GM21367 (cell line): ENCODE results near the gene GPAM.

Experiments
- ATAC-seq: cut with Tn5 transposase; IDR thresholded peaks from one replicate; pipeline ENCODE4 v1.9.1; 2021; ENCODE audit not compliant: unreplicated experiment

GPAM gene

GRCh38 chr10:112185959-112186358 is 2.4 kb upstream of the GPAM start:
- ATAC-seq: no peak

- no peak for ATAC-seq
Observed at GRCh38 chr10:112184379-112184778, 814 bp upstream of the GPAM start.

GRCh38 chr10:112184052-112184371 is 447 bp upstream of the GPAM start:
- no peak for ATAC-seq

- ATAC-seq: no peak
Observed at GRCh38 chr10:112182784-112183328, 709 bp downstream of the GPAM start.

- no peak for ATAC-seq
Observed at GRCh38 chr10:112177247-112177646, 6.3 kb downstream of the GPAM start.

GRCh38 chr10:112176543-112176942 is 7.0 kb downstream of the GPAM start:
- ATAC-seq: no peak

- no peak for ATAC-seq
Observed at GRCh38 chr10:112175409-112175808, 8.2 kb downstream of the GPAM start.

- ATAC-seq: no peak
Observed at GRCh38 chr10:112173206-112173605, 10.4 kb downstream of the GPAM start.

- ATAC-seq: no peak
Observed at GRCh38 chr10:112168733-112169132, 14.8 kb downstream of the GPAM start.

- no peak for ATAC-seq
Observed at GRCh38 chr10:112166800-112167199, 16.8 kb downstream of the GPAM start.

- ATAC-seq: no peak
Observed at GRCh38 chr10:112161757-112162518, 21.6 kb downstream of the GPAM start.

GRCh38 chr10:112160834-112161233 is 22.7 kb downstream of the GPAM start:
- no peak for ATAC-seq

GRCh38 chr10:112159469-112159868 is 24.1 kb downstream of the GPAM start:
- no peak for ATAC-seq

GRCh38 chr10:112151524-112152039 is 32.0 kb downstream of the GPAM start:
- ATAC-seq: no peak

GRCh38 chr10:112148331-112148730 is 35.2 kb downstream of the GPAM start:
- no peak for ATAC-seq

- ATAC-seq: no peak
Observed at GRCh38 chr10:112146799-112147198, 36.8 kb downstream of the GPAM start.

GRCh38 chr10:112145263-112145662 is 38.3 kb downstream of the GPAM start:
- no peak for ATAC-seq

- no peak for ATAC-seq
Observed at GRCh38 chr10:112143420-112143819, 40.1 kb downstream of the GPAM start.

GRCh38 chr10:112141292-112141691 is 42.3 kb downstream of the GPAM start:
- no peak for ATAC-seq

GRCh38 chr10:112140110-112140970 is 43.2 kb downstream of the GPAM start:
- peak; percentile 99 for ATAC-seq

GRCh38 chr10:112139176-112139575 is 44.4 kb downstream of the GPAM start:
- ATAC-seq: no peak
